ENCODE data around the gene PTBP1. TPM values are rescaled to one million over a fixed set of nuclear protein-coding genes. Genes with fewer than 3 reads are reported as not detected.

Gene PTBP1
- total and polyA plus RNA-seq, 2 experiments from 2014 or later, result 539 to 632 TPM

DNA sequence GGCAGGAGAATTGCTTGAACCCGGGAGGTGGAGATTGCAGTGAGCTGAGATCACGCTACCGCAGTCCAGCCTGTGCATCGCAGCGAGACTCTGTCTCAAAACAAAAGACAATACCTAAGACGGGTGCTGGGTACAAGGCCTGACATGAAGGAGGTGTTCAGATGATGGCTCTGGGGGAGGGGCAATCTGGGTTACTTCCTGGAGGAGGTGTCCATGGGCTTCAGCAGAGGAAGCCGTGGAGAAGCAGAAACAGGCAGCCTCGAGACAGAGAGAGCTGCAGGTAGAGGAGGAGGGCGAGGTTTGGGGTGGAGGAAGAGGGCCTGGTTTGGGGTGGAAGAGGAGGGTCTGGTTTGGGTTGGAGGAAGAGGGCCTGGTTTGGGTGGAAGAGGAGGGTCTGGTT is 42.7 kb upstream of the PTBP1 start:
- ATAC-seq (no peak), DNase-seq (ENCODE audit: low spot score) (no peak)
- no peak overlapping the region for H3K4me2 ChIP-seq
- Mint-ChIP-seq H3K4me1 (no peaks in the 10 kb centered on the region; the same call in 2 of the 3 replicates), H3K27ac (no peak overlapping the region), H3K36me3 (ENCODE audit: low read depth) (peaks cover 1% of the 10 kb centered on the region; the same call in 2 of the 3 replicates), H3K4me3 (no peak overlapping the region), H3K9me3 (peaks cover 26% of the 10 kb centered on the region), H3K27me3 (ENCODE audit: insufficient read depth, low read depth, poor library complexity) (peaks cover 6% of the 10 kb centered on the region)
- TF ChIP-seq ZNF331 (CRISPR knock-in tag; IDR thresholded peaks at IDR 0.05; ENCODE audit: low read depth) (no peak), ZNF114 (CRISPR knock-in tag; IDR thresholded peaks at IDR 0.05) (no peak), JUNB (IDR thresholded peaks at IDR 0.05; ENCODE audit: unreplicated experiment) (no peak), CREB1 (CRISPR knock-in tag; IDR thresholded peaks at IDR 0.05; ENCODE audit: low read depth) (no peak), NANOG (IDR thresholded peaks at IDR 0.05; ENCODE audit: borderline replicate concordance) (no peak), POLR2AphosphoS5 (IDR thresholded peaks at IDR 0.05; ENCODE audit: low read depth) (no peak), EZH2 (IDR thresholded peaks at IDR 0.05; ENCODE audit: low read depth, unreplicated experiment) (no peak), STAT1 (IDR thresholded peaks at IDR 0.05; ENCODE audit: unreplicated experiment) (no peak)
- TF ChIP-seq, protein P1, sequence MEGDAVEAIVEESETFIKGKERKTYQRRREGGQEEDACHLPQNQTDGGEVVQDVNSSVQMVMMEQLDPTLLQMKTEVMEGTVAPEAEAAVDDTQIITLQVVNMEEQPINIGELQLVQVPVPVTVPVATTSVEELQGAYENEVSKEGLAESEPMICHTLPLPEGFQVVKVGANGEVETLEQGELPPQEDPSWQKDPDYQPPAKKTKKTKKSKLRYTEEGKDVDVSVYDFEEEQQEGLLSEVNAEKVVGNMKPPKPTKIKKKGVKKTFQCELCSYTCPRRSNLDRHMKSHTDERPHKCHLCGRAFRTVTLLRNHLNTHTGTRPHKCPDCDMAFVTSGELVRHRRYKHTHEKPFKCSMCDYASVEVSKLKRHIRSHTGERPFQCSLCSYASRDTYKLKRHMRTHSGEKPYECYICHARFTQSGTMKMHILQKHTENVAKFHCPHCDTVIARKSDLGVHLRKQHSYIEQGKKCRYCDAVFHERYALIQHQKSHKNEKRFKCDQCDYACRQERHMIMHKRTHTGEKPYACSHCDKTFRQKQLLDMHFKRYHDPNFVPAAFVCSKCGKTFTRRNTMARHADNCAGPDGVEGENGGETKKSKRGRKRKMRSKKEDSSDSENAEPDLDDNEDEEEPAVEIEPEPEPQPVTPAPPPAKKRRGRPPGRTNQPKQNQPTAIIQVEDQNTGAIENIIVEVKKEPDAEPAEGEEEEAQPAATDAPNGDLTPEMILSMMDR (conservative IDR thresholded peaks at IDR 0.05; ENCODE audit: low read depth in 2 of 2), result no peak
- no peak overlapping the region for H2AFZ ChIP-seq
- H3K9me2 ChIP-seq (ENCODE audit: insufficient read depth), result no peaks in the 10 kb centered on the region
- 0 out of 2 replicates have a peak, but pooled peaks cover 7% of the 10 kb centered on the region for H3F3A ChIP-seq (replicated peaks; ENCODE audit: low read depth)
- H3K4me1 ChIP-seq (ENCODE audit: insufficient read depth), result no peaks in the 10 kb centered on the region
- H4K20me1 ChIP-seq (replicated peaks; ENCODE audit: insufficient read depth), result no peaks in the 10 kb centered on the region
- no peak overlapping the region for H3K27ac ChIP-seq (ENCODE audit: low read depth)
- no peak overlapping the region for H3K4me3 ChIP-seq
- no peaks in the 10 kb centered on the region for H3K27me3 ChIP-seq (ENCODE audit: insufficient read depth)
- no peaks in the 10 kb centered on the region for H3K79me2 ChIP-seq (replicated peaks; ENCODE audit: insufficient read depth)
- no peaks in the 10 kb centered on the region for H3K36me3 ChIP-seq (ENCODE audit: insufficient read depth)

DNA sequence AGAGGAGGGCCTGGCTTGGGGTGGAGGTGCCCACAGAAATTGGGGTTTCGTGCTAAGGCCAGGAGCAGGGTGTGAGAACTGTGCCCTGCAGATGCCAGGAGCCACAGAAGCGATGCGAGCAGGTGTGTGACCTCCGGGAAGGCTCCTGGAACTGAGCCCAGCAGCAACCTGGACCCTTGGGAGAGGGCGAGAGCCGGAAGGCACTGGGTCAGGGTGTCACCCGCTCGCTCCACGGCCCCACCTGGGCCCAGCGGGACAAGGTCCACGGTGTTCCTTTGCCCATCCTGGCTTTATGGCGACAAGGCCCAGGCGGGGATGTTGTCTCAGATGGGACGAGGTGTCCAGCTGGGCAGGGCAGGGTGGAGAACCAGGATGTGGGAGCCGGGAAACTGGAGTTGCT is 42.2 kb upstream of the PTBP1 start:
- H2AFZ ChIP-seq, result no peak overlapping the region
- H3K4me3 ChIP-seq, result no peak overlapping the region
- no peak overlapping the region for H3K27ac ChIP-seq (ENCODE audit: low read depth)
- Mint-ChIP-seq H3K27ac (no peak overlapping the region), H3K36me3 (ENCODE audit: low read depth) (peaks cover 4% of the 10 kb centered on the region; the same call in 2 of the 3 replicates), H3K4me3 (no peak overlapping the region), H3K9me3 (peaks cover 28% of the 10 kb centered on the region), H3K4me1 (no peaks in the 10 kb centered on the region; the same call in 2 of the 3 replicates), H3K27me3 (ENCODE audit: insufficient read depth, low read depth, poor library complexity) (peaks cover 6% of the 10 kb centered on the region)
- no peaks in the 10 kb centered on the region for H3K79me2 ChIP-seq (replicated peaks; ENCODE audit: insufficient read depth)
- 0 out of 2 replicates have a peak, but pooled peaks cover 7% of the 10 kb centered on the region for H3F3A ChIP-seq (replicated peaks; ENCODE audit: low read depth)
- DNase-seq (ENCODE audit: low spot score) (no peak), ATAC-seq (no peak)
- H3K4me1 ChIP-seq (ENCODE audit: insufficient read depth), result no peaks in the 10 kb centered on the region
- no peaks in the 10 kb centered on the region for H4K20me1 ChIP-seq (replicated peaks; ENCODE audit: insufficient read depth)
- H3K36me3 ChIP-seq (ENCODE audit: insufficient read depth), result no peaks in the 10 kb centered on the region
- H3K9me2 ChIP-seq (ENCODE audit: insufficient read depth), result no peaks in the 10 kb centered on the region
- no peak overlapping the region for H3K4me2 ChIP-seq
- H3K27me3 ChIP-seq (ENCODE audit: insufficient read depth), result no peaks in the 10 kb centered on the region
- TF ChIP-seq NANOG (IDR thresholded peaks at IDR 0.05; ENCODE audit: borderline replicate concordance) (no peak), ZNF331 (CRISPR knock-in tag; IDR thresholded peaks at IDR 0.05; ENCODE audit: low read depth) (no peak)
- TF ChIP-seq, protein P1 (conservative IDR thresholded peaks at IDR 0.05; ENCODE audit: low read depth in 2 of 2), result no peak
- TF ChIP-seq, protein P2, sequence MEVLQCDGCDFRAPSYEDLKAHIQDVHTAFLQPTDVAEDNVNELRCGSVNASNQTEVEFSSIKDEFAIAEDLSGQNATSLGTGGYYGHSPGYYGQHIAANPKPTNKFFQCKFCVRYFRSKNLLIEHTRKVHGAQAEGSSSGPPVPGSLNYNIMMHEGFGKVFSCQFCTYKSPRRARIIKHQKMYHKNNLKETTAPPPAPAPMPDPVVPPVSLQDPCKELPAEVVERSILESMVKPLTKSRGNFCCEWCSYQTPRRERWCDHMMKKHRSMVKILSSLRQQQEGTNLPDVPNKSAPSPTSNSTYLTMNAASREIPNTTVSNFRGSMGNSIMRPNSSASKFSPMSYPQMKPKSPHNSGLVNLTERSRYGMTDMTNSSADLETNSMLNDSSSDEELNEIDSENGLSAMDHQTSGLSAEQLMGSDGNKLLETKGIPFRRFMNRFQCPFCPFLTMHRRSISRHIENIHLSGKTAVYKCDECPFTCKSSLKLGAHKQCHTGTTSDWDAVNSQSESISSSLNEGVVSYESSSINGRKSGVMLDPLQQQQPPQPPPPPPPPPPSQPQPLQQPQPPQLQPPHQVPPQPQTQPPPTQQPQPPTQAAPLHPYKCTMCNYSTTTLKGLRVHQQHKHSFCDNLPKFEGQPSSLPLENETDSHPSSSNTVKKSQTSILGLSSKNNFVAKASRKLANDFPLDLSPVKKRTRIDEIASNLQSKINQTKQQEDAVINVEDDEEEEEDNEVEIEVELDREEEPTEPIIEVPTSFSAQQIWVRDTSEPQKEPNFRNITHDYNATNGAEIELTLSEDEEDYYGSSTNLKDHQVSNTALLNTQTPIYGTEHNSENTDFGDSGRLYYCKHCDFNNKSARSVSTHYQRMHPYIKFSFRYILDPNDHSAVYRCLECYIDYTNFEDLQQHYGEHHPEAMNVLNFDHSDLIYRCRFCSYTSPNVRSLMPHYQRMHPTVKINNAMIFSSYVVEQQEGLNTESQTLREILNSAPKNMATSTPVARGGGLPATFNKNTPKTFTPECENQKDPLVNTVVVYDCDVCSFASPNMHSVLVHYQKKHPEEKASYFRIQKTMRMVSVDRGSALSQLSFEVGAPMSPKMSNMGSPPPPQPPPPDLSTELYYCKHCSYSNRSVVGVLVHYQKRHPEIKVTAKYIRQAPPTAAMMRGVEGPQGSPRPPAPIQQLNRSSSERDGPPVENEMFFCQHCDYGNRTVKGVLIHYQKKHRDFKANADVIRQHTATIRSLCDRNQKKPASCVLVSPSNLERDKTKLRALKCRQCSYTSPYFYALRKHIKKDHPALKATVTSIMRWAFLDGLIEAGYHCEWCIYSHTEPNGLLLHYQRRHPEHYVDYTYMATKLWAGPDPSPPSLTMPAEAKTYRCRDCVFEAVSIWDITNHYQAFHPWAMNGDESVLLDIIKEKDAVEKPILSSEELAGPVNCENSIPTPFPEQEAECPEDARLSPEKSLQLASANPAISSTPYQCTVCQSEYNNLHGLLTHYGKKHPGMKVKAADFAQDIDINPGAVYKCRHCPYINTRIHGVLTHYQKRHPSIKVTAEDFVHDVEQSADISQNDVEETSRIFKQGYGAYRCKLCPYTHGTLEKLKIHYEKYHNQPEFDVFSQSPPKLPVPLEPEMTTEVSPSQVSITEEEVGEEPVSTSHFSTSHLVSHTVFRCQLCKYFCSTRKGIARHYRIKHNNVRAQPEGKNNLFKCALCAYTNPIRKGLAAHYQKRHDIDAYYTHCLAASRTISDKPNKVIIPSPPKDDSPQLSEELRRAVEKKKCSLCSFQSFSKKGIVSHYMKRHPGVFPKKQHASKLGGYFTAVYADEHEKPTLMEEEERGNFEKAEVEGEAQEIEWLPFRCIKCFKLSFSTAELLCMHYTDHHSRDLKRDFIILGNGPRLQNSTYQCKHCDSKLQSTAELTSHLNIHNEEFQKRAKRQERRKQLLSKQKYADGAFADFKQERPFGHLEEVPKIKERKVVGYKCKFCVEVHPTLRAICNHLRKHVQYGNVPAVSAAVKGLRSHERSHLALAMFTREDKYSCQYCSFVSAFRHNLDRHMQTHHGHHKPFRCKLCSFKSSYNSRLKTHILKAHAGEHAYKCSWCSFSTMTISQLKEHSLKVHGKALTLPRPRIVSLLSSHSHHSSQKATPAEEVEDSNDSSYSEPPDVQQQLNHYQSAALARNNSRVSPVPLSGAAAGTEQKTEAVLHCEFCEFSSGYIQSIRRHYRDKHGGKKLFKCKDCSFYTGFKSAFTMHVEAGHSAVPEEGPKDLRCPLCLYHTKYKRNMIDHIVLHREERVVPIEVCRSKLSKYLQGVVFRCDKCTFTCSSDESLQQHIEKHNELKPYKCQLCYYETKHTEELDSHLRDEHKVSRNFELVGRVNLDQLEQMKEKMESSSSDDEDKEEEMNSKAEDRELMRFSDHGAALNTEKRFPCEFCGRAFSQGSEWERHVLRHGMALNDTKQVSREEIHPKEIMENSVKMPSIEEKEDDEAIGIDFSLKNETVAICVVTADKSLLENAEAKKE (CRISPR knock-in tag; IDR thresholded peaks at IDR 0.05), result no peak
